GM21723 (cell line): Measurements from ENCODE around the gene PRR35.

Source experiments
- ATAC-seq: cut with Tn5 transposase; IDR thresholded peaks from one replicate; pipeline ENCODE4 v1.9.1; 2021; ENCODE audit warnings: mild to moderate bottlenecking, moderate library complexity; ENCODE audit not compliant: unreplicated experiment

The PRR35 gene

DNA sequence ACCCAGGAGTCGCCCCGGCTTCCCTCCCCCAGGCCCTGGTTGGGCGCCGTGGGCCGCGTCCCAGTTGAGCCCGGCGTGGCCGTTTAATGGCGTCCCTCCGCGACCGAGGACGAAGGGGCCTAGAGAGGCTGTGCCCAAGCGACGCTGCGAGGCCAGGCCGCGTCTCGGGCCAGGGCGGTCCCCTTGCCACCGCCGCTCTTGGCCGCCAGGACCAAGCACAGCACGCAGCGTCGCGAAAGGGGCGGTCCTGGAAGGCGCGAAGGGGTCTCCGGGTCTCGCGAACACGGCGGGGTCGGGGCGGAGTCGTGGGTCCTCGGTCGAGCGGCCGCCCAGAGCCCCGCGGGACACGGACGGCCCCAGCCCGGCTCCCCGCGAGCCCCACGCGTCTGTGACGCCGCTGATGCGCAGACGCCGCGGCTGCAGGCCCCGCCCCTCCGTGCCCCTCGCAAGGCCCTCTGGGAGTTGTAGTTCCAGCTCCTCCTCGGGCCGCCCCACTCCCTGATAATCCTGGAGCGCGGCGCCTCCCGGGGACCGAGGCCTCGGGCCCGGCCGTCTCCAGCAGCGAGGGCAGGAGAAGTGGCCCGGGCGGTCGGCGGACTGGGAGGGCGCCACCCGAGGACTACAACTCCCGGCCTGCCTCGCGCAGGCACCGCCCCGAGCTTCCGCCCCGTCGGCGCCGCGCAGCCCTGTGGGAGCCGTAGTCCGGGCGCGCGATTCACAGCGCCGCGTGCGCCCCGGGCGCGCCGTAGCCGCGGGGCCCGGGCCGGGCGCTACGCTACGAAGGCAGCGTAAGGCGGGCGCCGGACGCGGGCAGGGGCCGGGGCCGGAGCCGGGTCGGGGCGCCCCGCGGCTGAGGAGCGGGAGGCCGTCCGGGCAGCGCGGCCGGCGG, 32.9 kb upstream of the PRR35 start, which contains the start of gene CAPN15:
Gene CAPN15, plus strand, starts transcription at position 698 of the 889 bp plus-strand sequence. CDS start 19,127 bp downstream, outside the sequence.
- peak; percentile 62 for ATAC-seq

DNA sequence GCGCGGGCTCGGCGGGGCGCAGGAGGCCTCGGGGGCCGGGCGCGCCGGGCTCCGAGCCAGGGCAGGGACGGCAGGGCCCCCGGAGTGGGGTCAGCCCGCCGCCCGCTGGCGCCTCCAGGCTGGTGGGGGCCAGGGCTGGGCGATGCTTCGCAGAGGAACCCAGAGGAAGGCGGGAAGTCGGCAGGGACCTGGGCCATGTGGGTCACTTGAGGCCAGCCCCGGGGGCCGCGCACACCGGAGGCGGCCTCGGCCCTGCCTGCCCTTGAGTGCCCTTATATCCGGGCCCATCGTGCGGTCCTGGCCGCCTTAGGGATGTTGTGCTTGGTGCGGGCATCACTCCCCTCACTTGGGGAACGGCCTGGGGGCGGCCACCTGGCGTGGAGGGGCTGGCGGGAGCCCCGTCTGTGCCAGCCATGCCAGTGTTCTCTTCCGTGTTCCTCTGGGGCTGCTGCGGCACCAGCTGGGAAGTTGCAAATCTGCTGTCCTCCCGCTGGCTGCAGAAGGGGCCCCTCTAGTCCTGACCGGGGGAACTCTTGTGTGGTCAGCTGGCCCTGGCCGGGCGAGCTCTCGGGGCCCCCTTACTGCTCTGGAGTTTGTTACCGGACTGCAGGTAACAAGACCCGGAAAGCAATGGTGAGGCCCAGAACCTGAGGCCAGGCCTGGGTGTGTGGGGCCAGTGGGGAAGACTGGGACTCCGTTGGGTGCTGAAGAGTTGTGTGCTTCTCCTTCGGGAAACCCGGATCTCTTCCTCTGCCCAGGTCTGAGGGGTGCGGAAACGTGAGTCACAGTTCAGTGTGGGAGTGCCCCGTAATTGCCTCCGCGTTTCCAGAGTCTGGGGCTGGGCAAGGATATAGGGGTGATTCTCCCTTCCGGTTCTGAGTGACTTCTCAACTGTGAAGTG, 31.8 kb upstream of the PRR35 start:
- peak; percentile 15 for ATAC-seq

DNA sequence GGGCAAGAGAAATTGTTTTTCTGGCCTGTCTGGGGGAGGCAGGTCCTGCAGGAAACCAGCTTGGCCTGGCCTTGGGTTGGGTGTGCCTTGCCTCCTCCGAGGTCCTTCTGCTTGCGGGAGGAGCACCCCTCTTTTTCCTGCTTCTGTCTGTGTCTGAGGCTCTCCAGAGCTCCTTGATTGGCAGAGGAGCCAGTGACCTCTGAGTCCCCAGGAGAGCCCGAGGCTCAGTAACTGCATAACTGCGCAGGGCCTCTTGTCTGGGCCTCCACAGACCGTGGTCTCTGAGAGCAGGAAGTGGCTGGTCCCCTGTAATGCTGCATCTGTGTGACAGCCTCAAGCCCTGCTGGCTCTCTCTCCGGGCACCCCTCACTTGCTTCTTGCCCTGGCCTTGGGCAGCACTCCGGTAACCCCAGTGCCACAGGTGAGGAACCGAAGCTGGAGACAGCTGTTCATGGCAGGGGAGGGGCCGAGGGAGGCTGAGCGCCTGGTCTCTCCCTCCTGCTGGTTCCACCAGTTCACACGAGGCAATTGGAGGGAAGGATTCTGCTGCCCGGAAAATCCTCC, 31.1 kb upstream of the PRR35 start:
- ATAC-seq: no peak

DNA sequence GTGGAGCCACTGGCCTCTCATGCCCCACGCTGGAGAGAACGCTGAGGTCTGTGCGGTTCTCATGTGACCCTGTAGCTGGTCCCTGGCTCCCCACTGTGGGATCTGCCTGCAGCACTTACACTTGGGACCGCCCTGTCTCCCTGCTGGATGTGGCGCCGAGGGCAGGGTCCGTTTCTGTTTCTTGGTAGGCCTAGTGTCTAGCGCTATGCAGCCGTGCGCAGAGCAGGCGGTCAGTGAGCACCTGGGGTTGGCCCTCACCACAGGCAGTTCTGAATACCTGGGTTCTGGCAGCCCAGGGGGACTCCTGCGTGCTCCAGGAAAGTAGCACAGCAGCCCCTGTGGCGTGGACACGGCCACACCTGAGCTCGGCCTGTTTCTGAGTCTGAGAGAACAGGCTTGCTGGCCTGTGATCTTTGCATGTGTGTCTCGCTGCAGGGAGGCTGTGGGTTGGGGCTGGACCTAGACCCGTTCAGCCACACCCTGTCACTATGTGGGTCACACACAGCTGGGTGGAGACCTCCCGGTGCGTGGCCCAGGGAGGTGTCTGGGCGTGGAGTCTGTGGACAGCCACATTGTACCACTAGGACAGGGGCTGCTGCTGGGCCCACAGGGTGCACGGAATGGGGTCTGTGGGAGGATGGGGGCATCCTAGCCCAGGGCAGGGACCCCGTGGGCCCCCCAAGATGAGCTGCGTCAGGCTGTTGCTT, 29.9 kb upstream of the PRR35 start:
- ATAC-seq: no peak

DNA sequence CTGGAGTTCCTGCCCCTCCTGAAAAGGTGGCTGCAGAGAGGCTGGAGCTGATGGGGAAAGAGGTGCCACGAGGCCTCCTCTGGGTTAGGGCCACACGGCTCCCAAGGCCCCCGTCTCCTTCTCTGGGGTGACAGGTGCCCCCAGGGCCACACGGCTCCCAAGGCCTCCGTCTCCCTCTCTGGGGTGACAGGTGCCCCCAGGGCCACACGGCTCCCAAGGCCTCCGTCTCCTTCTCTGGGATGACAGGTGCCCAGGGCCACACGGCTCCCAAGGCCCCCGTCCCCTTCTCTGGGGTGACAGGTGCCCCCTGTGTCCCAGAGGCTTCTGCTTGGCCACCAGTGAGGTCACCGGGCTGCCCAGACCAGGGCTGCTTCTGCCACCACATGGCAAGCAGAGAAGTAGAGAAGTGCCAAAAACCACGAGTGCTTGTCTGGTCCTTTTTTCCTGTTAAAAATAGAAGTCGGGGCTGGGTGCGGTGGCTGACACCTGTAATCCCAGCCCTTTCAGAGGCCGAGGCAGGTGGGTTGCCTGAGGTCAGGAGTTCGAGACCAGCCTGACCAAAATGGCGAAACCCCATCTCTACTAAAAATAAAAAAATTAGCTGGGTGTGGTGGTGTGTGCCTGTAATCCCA, 28.6 kb upstream of the PRR35 start:
- no peak for ATAC-seq

DNA sequence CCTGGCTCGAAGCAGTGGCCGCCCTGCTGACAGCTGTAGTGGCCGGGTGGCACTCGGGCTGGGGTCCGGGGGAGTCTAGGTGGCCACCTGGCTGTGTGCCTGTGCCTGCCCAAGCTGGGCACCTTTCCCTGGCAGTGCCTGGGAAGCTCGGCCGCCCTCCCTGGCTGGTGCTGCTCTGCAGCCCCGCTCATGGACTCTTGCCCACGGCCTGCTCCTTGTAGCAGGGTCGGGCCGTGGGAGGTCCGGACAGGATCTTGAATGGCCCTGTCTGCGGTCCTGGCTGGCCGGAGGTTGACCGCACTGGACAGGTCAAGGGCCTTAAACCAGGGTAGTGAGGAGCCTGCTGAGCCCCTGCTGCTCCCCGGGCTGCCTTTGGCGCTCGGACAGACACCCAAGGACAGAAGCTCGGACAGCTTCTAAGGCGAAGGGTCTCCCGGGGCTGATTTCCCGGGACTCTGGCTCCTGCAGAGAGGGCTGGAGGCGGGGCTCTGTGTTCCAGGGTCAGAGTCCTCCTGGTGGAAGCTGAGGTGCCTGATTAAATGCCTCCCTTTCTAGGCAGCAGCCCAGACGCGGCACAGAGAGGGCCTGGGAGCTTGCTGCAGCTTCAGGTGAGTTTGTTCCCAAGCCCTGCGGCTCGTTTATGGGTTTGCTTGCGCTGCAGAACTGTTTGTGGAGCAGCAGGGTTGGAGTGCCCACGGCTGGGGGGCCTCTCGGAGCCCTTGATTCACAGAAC, 26.6 kb upstream of the PRR35 start:
- ATAC-seq: no peak

DNA sequence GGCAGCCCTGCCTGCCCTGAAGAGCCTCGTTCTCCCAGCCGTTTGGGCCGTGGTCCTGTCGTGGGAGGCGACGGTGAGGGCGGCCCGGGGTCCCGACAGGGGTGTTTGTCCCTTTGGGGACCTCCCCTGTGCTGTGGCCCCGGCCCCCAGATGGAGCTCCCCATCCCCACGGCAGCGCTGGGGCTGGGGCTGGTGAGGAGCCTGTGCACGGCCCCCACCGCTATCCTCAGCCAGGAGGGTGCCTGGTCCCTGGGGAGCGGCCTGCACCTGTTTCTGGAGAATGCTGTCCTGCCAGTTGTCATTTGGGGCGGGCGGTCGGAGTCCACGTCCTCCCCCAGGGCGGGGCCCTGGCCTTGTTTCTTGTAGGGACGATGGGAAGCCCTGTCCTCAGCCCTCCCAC, 26.1 kb upstream of the PRR35 start:
- ATAC-seq: no peak

DNA sequence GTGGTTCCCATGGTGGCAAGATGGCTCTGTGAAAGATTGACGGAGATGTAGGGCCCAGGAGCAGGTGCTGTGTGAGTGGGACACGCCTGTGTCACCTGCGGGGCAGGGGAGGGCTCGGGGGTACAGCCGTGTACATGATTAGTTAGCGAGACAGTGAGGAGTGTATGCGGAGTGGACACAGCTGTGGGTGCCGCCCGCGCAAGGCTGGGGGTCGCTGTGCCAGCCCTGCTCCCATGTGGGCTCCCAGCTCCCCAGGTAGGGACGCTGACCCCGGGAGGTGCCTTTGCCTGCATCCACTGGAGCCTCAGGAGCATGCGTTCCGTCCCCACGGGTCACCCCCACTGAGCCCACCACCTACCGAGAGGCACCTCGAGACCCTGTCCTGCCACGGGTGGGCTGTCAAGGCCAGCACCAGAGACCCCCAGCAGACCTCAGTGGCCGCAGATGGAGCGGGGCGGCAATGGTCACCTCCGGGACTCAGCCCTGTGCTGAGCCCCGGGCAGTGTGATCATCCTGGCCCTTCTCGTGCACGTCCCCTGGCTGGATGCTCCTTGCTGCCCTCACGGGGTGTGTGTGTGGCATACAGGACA, 25.2 kb upstream of the PRR35 start:
- ATAC-seq: no peak

DNA sequence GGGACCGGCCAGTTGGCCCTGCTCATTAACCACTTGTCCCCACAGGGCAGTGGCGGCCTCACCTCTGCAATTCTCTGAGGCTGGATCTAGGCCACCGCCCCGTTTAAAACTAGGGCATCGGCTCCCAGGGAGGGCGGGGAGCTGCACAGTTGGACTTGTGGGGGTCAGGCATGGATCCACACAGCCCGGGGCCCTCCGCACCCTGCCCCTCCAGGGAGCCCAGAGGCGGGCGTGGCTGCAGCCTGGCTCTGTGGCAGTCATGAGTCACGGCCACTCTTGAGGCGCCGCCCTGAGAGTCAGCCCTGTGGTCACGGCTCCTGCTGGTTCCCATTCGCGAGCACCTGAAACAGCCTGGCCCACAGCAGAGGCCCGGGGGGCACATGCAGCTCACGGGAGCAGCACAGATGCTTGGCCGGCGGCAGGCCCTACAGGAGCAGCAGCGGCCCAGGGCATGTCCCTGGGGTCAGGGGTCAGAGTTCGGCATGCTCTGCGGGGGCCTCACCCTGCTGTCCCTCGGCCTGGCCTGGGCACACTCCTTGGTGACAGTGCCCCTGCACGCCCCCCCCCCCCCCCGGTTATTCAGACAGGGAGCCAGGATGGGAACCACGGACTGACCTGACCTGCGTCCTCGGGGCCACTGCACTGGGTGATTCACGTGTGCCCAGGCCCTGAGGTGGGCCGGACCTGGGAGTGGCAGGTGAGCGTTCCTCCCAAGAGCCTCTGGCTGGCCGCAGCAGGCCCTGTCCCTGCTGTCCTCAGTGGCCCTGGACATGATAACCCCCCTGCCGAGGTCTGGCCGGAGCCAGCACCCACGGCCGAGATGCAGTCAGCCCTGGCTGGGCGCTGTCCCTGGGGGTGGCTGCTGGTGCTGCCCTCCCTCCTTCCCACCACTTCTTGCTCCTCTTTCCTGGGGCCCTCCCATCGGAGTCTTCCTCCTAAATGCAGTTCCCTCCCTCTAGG, 24.5 kb upstream of the PRR35 start:
- no peak for ATAC-seq

DNA sequence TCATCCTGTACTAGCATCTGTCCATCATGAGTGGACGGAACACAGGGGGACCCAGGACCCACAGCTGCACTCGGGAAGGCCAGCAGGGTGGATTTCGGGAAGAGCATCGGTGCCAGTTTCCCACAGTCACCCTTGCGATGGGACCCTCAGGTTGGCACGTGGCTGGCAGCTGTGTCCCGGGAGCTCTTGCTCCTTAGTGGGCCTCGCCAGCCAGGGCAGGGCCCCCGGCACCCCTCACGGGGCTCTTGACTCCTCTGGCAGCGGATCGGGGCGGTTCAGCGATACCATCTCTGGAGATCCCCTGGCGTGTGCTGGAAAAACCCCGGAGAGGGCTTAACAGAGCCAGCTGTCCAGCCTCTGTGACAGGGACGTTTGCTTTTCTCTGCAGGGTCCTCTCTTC, 23.4 kb upstream of the PRR35 start:
- ATAC-seq: no peak

DNA sequence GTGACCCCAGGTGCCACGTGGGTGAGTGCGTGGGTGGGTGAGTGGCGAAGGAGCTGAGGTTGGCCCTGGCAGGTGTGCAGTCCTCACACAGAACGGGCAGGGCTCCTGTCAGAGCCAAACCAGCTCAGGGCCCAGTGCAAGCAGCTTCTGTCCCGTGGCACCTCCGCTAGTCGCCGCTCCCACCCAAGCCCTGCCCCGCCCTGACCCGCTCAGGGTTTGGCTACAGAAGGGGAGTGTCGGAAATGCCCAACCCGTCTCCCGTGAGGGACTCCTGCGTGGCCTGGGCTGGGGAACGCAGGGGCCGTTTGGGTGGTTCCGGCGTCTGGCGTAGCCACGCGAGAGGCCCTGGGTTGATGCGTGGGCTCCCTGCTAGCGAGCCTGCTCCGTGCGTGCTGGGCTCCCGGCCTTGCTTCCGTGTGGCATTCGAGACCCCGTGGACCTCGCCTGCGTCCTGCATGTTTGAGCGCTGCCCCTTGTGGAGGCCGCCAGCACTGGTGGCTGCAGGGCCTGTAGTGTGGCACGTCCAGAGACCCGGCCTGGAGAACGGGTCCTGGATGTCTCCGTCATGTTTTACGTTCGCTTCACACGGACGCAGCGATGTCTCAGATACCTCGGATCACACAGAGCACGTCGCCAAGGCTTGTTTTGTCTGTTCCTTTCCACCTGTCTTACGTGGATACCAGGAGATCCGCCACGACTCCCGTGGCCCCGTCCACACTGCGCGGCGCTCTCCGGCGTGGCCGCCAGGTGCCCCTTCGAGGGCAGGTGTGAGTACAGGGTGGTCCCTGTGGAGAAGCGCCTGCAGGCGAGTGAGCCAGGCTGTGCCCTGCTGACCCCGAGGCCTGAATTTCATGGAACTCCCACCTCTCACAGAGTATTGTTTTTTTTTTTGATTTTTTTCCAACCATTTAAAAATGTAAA, 22.5 kb upstream of the PRR35 start:
- no peak for ATAC-seq

DNA sequence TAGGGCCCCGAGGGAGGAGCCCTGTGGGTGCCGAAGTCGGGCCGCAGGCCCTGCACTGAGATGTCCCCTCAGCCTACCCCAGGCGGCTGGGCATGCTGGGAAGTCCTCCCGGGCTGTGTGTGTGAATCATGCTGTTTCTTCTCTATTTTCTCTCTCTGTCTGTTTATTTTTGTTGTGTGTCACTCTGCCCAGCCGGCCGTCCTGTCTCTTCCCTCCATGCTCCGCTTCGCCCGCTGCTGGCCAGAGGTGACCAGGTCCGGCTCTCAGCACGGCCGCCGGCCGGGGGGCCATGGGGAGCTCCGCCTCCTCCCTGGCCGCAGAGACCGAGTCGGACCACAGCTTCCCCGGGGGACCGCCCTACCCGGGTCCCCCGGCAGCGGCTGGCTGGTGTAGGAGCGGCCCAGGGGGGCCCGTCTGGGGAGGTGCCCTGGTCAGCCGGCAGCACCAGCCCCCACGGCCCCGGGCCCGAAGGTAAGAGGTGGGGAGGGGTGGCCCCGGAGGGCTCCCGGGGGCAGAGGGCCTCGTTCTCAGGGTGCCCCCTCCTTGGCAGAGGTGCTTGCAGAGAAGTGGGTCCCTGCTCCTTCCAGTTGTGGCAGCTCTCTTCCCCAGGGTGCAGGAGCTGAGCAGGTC, 20.2 kb upstream of the PRR35 start:
- ATAC-seq: no peak

DNA sequence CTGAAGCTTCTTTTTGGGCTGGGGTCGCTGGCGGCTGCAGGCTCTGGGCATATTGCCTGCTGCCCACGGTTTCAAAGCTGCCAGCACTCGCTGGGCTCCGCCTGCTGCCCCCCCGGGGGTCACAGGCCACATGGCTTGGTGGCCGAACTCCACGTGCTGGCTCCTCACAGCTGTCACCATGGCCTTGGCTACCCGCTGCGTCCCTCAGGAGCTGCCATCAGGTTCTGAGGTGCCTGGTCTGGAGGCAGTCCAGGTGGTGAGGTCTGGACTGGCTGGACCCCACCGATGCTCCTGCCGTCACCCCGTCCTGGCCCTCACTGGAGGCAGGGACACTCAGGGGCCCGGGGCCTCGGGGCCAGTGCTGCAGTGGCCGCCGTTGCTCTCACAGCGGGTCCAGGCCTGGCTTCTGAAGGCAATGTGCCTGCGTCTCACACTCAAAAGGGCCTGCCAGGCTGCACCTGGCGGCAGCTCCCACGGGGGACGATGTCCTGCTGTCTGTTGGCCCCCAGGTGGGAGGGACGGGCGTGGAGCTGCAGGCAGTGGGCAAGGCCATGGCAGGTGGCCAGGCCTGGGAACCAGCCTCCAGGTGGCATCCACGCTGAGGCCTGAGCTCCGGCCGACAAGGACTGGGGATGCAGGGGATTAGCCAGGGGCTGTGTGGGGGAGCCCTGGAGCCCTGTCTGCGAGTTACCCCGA, 19.4 kb upstream of the PRR35 start:
- no peak for ATAC-seq

DNA sequence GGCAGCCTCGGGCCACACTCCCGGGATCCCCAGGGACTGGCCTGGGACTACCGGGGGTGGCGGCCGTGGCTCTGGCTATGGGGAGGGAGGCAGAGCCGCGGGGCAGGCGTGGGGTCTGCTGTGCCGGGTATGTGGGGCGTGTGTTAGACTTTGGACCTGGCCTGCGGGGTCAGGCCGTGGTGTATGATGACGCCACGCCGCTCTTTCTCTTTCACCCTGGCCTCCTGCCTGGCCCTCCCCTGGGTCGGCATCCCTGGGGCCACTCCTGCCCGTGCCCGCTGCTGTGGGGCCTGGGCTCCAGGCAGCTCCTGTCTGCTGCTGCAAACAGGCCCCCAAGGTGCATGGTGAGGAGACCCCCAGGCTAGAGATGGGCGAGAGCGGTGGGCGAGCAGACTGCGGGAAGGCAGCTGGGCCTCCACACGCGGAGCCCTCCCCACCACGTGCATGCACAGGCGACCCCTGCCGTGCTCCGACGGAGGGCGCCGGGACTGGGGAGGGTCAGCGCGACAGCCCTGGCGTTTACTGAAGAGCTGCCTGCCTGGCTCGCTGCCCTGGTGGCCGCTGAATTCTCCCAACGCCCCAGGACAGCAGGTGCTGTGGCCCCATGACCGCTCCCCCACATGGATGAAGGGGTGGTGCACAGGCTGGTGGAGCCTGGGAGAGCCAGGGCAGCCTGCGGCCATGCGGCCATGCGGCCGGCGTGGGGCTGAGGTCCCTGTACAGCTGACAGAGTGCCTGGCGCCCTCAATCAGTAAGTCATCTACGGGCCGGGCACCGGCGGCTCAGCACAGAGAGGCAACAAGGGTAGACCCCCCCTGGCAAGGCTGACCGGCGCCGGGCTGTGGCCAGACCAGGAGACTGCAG, 16.7 kb upstream of the PRR35 start:
- no peak for ATAC-seq

DNA sequence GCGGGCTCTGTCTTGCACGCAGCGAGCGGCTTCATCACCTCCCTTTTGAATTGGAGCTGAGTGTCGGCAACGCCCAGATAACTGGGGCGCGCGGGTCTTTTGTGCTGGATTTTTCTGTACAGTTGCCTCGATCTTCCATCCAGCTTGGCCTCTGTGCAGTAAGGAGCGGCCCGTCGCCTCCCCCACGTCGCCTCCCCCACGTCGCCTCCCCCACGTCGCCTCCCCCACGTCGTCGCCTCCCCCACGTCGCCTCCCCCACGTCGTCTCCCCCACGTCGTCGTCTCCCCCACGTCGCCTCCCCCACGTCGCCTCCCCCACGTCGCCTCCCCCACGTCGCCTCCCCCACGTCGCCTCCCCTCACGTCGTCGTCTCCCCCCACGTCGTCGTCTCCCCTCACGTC, 15.7 kb upstream of the PRR35 start:
- ATAC-seq: no peak
